Parathyroid adenoma (tissue), 2 donors: ENCODE results near the gene BIRC7.

Source experiments
- H2AFZ ChIP-seq: fragments of 300-600 bp; sonication (generic); one replicate; pipeline ENCODE4 v1.7.0; 2017; ENCODE audit warnings: antibody characterized with exemption, mild to moderate bottlenecking
- H3K27ac ChIP-seq: fragments of 300-600 bp; sonication (generic); one replicate; pipeline ENCODE4 v1.7.0; 2017
- H3K27me3 ChIP-seq: fragments of 300-600 bp; sonication (generic); one replicate; pipeline ENCODE4 v1.7.0; 2017; ENCODE audit warnings: low read length; ENCODE audit not compliant: control insufficient read depth, insufficient read depth
- H3K36me3 ChIP-seq: fragments of 300-600 bp; sonication (generic); one replicate; pipeline ENCODE4 v1.7.0; 2017; ENCODE audit warnings: low read length; ENCODE audit not compliant: control insufficient read depth, insufficient read depth
- H3K4me1 ChIP-seq: fragments of 300-600 bp; sonication (generic); one replicate; pipeline ENCODE4 v1.7.0; 2017; ENCODE audit warnings: control low read depth
- H3K4me2 ChIP-seq: fragments of 300-600 bp; sonication (generic); one replicate; pipeline ENCODE4 v1.7.0; 2017; ENCODE audit warnings: low read length
- H3K4me3 ChIP-seq: fragments of 300-600 bp; sonication (generic); one replicate; pipeline ENCODE4 v1.7.0; 2017; ENCODE audit warnings: low read depth, low read length
- H3K79me2 ChIP-seq: fragments of 300-600 bp; sonication (generic); one replicate; pipeline ENCODE4 v1.7.0; 2017; ENCODE audit warnings: control low read depth
- H3K9ac ChIP-seq: fragments of 300-600 bp; sonication (generic); one replicate; pipeline ENCODE4 v1.7.0; 2017; ENCODE audit warnings: mild to moderate bottlenecking
- H3K9me3 ChIP-seq: fragments of 300-600 bp; sonication (generic); one replicate; pipeline ENCODE4 v1.7.0; 2017; ENCODE audit warnings: low read length; ENCODE audit not compliant: control insufficient read depth
- TF ChIP-seq, protein P1 (sequence below): fragments of 300-600 bp; sonication (generic); IDR thresholded peaks from one replicate; pipeline ENCODE4 v1.7.0; 2017; ENCODE audit warnings: antibody characterized with exemption, mild to moderate bottlenecking
- donor health status: primary hyperparathyroidism.

Gene BIRC7

GRCh38 chr20:63241272-63241671 is 5.6 kb downstream of the BIRC7 start:
- Histone ChIP-seq H3K4me1 (no peaks in the 10 kb centered on the region), H3K9ac (no peak overlapping the region), H3K36me3 (no peaks in the 10 kb centered on the region), H3K4me2 (no peak overlapping the region), H2AFZ (no peak overlapping the region), H3K79me2 (no peaks in the 10 kb centered on the region), H3K4me3 (no peak overlapping the region), H3K27ac (no peak overlapping the region), H3K27me3 (no peaks in the 10 kb centered on the region), H3K9me3 (no peaks in the 10 kb centered on the region)
- TF ChIP-seq, protein P1, sequence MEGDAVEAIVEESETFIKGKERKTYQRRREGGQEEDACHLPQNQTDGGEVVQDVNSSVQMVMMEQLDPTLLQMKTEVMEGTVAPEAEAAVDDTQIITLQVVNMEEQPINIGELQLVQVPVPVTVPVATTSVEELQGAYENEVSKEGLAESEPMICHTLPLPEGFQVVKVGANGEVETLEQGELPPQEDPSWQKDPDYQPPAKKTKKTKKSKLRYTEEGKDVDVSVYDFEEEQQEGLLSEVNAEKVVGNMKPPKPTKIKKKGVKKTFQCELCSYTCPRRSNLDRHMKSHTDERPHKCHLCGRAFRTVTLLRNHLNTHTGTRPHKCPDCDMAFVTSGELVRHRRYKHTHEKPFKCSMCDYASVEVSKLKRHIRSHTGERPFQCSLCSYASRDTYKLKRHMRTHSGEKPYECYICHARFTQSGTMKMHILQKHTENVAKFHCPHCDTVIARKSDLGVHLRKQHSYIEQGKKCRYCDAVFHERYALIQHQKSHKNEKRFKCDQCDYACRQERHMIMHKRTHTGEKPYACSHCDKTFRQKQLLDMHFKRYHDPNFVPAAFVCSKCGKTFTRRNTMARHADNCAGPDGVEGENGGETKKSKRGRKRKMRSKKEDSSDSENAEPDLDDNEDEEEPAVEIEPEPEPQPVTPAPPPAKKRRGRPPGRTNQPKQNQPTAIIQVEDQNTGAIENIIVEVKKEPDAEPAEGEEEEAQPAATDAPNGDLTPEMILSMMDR = no peak

GRCh38 chr20:63242736-63243135 is 7.0 kb downstream of the BIRC7 start:
- Histone ChIP-seq H3K27me3 (no peaks in the 10 kb centered on the region), H2AFZ (no peak overlapping the region), H3K27ac (no peak overlapping the region), H3K36me3 (no peaks in the 10 kb centered on the region), H3K9ac (no peak overlapping the region), H3K4me3 (no peak overlapping the region), H3K4me1 (no peaks in the 10 kb centered on the region), H3K9me3 (no peaks in the 10 kb centered on the region), H3K79me2 (no peaks in the 10 kb centered on the region), H3K4me2 (no peak overlapping the region)
- TF ChIP-seq, protein P1 = no peak

- Histone ChIP-seq H3K9me3 (no peaks in the 10 kb centered on the region), H3K27ac (no peak overlapping the region), H2AFZ (no peak overlapping the region), H3K36me3 (no peaks in the 10 kb centered on the region), H3K9ac (no peak overlapping the region), H3K4me2 (no peak overlapping the region), H3K4me1 (no peaks in the 10 kb centered on the region), H3K4me3 (no peak overlapping the region), H3K79me2 (no peaks in the 10 kb centered on the region), H3K27me3 (no peaks in the 10 kb centered on the region)
- TF ChIP-seq, protein P1 = no peak
Observed at GRCh38 chr20:63243604-63244247, 8.0 kb downstream of the BIRC7 start.

GRCh38 chr20:63244468-63244867 is 8.8 kb downstream of the BIRC7 start:
- peaks cover 5% of the 10 kb centered on the region for H3K4me1 ChIP-seq
- no peak overlapping the region for H2AFZ ChIP-seq
- H3K79me2 ChIP-seq = no peaks in the 10 kb centered on the region
- no peak overlapping the region for H3K4me3 ChIP-seq
- no peak overlapping the region for H3K27ac ChIP-seq
- H3K36me3 ChIP-seq = no peaks in the 10 kb centered on the region
- H3K4me2 ChIP-seq = no peak overlapping the region
- H3K27me3 ChIP-seq = no peaks in the 10 kb centered on the region
- TF ChIP-seq, protein P1 = no peak
- no peak overlapping the region for H3K9ac ChIP-seq
- H3K9me3 ChIP-seq = no peaks in the 10 kb centered on the region
